Peyer's patch (tissue), 4 donors: ENCODE measurements around the gene FAM20C.

Experiments used
- POLR2A ChIP-seq, 2 donors: fragments of 450-650 bp; IDR thresholded peaks; one replicate each; pipeline ENCODE4 v1.5.1; 2017; ENCODE audit warnings: antibody characterized with exemption in 2 of 2, mild to moderate bottlenecking in 2 of 2, moderate library complexity in 2 of 2
- TF ChIP-seq, protein P1 (sequence below), 6 experiments: fragments of 450-650 bp in 4 of 6; fragments of 200-600 bp in 2 of 6; sonication (generic) in 1 of 6; IDR thresholded peaks; one replicate each; pipeline ENCODE4 v1.5.1; 2017 to 2019; ENCODE audit warnings: antibody characterized with exemption in 6 of 6, mild to moderate bottlenecking in 3 of 6, moderate library complexity in 1 of 6

GRCh38 chr7:196778-197321 is 4.5 kb downstream of the FAM20C start:
- TF ChIP-seq, protein P1, sequence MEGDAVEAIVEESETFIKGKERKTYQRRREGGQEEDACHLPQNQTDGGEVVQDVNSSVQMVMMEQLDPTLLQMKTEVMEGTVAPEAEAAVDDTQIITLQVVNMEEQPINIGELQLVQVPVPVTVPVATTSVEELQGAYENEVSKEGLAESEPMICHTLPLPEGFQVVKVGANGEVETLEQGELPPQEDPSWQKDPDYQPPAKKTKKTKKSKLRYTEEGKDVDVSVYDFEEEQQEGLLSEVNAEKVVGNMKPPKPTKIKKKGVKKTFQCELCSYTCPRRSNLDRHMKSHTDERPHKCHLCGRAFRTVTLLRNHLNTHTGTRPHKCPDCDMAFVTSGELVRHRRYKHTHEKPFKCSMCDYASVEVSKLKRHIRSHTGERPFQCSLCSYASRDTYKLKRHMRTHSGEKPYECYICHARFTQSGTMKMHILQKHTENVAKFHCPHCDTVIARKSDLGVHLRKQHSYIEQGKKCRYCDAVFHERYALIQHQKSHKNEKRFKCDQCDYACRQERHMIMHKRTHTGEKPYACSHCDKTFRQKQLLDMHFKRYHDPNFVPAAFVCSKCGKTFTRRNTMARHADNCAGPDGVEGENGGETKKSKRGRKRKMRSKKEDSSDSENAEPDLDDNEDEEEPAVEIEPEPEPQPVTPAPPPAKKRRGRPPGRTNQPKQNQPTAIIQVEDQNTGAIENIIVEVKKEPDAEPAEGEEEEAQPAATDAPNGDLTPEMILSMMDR (IDR thresholded peaks at IDR 0.05): no peak
- TF ChIP-seq POLR2A (IDR thresholded peaks at IDR 0.05): no peak
